GM21723 (cell line): ENCODE data around the gene UNC5CL.
"Not testable (repeated sequence)": the region's sequence is repeated elsewhere in the genome, so short reads cannot be mapped to it uniquely, and the experiment has no call there.

Experiments used
- ATAC-seq: cut with Tn5 transposase; IDR thresholded peaks from one replicate; pipeline ENCODE4 v1.9.1; 2021; ENCODE audit warnings: mild to moderate bottlenecking, moderate library complexity; ENCODE audit not compliant: unreplicated experiment

UNC5CL gene

DNA sequence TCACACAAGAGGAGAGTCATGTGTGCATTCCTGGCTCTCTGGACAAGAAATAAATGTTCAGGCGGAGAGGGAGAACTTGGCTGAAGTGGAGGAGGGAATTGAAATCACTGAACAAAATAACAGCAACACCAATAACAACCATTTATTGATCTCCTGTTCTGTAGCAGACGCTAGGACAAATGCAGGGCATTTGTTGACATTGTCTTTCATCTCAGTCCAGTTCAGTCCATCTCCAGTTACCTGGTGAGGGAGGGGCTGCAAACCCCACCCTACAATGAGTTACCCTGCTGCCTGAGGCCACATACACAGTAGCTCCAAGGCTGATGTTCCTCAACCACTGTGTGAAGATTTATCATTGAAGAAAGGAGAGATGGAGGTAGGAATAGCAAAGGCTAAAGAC is 27.3 kb downstream of the UNC5CL start:
- ATAC-seq = no peak

GRCh38 chr6:41009669-41010068 is 29.4 kb downstream of the UNC5CL start:
- ATAC-seq = no peak

GRCh38 chr6:41008011-41008410 is 31.0 kb downstream of the UNC5CL start:
- ATAC-seq = no peak

- ATAC-seq = not testable (repeated sequence)
Observed at GRCh38 chr6:41006980-41007379, 32.0 kb downstream of the UNC5CL start.

- ATAC-seq = not testable (repeated sequence)
Observed at GRCh38 chr6:41006217-41006616, 32.8 kb downstream of the UNC5CL start.

DNA sequence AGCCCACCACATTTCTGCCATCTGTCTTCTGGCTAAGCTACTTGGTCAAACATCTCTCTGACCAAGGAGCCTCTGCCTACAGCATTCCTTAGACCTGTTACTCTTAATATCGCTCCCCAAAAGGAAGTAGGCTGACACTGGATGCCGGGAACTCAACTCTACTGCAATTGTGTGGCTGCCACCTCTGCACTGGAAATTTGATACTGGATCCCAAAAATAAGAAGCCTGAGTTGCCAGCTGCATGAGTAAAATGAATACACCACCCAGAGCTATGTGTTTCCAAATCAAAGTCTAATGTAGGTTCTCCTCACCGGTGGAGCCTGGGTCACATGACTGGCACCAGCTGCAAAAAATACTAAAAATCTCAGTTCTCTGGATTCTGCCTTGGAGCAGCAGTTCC is 36.9 kb downstream of the UNC5CL start:
- no peak for ATAC-seq

GRCh38 chr6:41000248-41000647 is 38.8 kb downstream of the UNC5CL start:
- ATAC-seq = no peak

DNA sequence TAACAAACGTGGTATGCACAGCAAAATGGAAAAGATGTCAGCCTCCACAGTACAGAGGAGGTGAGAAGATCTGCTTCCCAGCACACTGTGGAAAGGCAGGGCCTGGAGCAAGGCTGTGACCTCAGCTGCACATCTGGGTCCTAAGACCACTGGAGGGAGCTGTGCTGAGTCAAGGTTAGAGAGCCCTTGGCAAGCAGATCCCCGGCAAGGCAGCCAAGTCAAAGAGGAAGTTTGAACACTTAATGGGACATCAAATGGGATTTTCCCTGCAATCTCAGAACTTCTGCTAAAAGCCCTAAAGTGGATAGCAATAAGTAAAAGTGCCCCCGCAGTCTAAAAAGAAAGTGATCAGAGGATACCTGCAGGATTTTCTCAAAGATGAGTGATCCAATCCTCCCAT is 39.5 kb downstream of the UNC5CL start:
- no peak for ATAC-seq

DNA sequence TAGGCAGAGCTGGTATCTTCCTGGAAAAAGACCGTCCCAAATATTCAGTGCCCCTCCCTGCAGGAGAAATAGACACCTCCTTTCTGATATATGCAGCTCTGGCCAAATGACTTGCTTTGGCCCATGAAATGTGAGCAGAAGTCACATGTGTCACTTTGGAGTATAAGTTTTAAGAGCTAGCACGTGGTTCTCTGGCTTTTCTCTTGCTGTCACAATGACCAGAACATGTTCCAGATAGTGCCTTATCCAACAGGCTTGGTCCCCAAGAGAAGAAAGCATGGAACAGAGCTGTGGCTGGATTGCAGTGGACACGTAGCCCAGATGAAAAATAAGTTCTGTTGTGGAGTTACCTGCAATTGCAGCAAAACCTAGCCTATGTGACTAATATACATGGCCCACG is 40.4 kb downstream of the UNC5CL start:
- no peak for ATAC-seq

DNA sequence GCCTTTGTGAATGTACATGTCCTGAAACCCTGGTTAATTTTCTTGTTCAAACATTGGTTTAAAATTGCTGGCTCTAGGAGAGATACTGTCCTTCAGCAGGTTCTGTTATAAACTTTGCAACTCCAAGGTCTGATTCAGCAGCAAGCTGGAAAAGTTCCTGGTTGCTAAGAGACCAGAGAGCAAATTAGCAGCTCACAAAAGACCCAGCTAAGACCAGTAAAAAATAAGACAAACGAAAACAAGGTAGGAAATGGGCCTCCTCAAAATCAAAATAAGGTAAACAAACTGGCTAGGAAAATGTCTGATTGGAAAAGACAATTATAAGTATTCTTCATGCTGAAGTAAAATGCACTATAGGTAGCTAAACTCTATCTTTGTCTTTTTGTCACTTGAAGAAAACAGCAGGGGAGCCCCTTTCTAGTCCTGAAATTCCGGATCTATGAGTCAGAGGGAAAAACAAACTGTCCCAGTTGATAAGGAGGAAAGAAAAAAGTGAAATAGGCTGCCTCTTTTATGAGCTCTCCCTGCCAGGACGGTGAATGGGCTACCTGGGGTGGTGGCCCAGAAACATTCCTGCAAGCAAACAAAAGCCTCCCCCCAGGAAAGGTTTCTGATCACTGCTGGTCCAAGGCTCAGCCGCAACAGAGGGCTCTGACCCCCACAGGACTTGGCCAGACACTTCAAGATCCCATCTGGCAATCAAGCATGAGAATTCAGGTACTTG is 41.6 kb downstream of the UNC5CL start:
- no peak for ATAC-seq

DNA sequence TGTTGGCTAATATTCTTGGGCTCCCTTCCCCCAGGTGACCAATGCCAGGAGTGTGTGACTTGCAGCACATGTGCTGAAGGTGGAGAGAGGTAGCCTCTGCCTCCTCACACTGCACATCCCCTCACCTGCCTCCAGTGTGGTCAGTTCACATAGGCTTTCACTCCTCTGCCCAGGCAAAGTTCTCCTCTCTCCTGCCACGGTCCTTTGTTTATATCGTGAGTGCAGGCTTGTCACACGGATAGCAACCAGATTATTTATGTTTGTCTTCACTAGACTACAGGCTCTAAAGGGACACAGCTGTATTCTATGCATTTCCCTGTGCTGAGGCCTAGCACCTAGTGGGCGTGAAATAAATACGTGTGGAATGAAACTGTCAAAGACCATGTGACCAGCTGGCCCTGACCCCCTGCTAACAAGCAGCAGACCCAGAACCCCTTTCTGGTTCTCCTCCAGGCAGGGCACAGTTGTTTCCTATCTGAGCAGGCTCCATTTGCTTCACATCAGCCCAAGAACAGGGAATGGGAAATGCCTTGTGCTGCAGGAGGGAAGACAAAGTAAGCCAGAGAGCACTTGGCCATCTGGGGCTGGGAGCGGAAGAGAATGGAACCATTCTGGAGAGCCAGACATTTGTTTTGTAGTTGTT is 42.3 kb downstream of the UNC5CL start:
- no peak for ATAC-seq

- ATAC-seq = no peak
Observed at GRCh38 chr6:40992746-40993145, 46.3 kb downstream of the UNC5CL start.

DNA sequence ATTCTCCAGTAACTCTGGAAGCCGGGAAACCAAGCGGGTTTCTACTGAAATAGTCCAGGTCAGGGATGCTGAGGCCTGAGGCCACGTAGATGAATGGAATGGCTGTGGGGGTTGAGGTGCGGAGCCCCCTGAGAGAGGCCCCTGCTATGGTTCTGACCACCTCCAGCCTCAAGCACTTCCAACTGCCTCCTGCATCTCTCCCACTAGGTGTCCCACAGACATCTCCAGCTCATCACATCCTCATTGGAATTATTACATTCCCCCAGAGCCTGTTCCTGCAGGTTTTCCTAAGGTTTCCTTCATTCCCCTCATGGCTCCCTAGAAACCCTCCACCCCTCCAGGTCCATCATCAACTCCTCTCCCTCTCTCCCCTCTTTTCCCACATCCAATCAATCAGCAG is 48.7 kb downstream of the UNC5CL start:
- no peak for ATAC-seq

DNA sequence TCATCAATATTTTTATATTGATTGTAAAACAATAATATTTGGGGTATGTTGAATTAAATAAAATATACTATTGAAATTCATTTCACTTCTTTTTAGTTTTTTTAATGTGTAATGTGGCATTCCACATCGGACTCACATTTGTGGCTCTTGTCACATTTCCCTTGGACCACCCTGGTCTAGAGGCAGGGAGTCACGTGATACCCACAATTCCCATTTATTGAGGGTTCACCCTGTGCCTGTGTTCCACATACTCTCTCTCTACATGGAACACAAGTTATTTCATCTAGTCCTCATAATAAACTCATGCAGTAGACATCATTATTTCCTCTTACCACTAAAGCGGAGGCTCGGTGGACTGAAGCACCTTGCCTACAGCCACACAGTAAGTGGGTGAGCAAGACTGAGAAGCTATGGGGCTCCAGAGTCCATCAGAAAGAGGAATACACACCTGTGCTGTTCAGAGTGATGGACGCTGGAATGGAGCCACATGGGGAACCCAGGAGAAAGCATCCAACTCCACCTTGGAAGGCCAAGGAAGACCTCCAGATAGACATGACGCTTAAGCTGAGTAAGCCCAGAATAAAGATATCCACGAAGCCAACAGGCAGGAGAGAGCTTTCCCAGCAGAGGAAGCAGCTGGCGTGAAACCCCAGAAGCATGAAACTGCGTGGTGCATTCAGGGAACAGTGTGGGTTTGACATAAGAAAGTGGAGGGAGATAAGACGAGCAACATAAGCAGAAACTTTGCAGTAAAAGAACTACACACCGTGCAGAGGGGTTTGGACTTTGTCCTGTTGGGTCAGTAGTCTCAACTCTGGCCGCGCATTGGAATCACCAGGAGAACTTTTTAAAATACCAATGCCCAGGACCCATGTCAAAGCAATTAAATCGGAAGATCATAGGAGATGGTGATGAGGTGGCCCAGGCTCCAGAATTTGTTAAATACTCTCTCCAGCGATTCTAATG is 49.5 kb downstream of the UNC5CL start:
- no peak for ATAC-seq

DNA sequence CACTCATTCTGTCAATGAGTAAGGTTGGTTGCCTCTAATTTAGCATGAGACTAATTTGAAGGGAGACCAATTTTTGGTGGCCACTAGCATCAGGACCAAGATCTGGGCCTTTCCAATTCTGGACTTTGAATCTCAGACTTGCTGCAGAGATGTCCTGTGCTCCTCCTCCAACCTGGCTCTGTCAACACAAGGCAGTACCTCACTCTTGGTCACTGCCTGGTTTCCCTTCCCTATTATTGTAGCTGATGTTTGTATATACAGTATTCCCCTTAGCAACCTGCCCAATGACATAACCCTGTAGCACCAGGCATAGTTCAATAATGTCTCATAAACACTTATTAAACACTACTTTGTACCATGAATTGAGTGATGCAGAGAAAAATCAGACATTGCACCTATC is 50.4 kb downstream of the UNC5CL start:
- ATAC-seq = no peak

DNA sequence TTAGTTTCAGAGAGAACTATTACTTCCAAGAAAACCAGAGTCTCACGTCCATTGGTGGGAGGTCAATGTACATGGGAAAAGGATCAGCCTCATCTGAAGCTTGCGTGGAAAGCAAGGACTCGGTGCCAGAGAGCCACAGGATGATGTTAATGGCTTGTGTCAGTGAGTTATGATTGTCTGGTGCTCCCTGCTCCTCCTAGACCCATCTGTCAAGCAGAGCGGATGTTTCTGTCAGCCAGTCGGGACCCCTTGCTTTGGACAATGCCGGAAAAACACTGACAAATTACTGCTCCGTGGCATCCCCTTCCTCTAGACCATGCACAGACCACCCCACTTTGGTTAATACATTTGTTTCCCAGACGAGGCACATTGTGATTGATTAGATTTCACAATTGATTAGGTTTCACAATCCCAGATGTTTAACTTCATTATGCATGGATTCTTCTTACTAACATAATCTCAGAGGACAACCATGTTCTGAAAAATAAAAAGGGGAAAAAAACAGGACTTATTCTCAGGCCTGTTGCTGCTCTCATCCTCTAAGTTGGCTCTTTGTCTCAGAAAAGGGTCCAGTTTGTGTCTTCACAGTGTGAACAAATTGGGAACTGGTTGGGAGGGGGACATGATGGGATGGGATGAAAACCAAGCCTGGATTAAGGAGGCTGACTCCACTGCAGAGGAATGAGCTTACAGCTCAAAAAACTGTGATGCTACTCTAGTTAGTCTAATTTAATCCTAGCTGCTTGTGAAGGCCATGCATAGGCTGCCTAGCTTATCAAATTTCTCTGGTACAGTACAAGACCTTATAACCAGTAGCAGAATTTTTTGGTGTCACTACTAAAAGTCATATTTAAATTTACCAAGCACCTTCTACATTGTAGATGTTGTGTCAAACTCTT is 51.9 kb downstream of the UNC5CL start:
- no peak for ATAC-seq

DNA sequence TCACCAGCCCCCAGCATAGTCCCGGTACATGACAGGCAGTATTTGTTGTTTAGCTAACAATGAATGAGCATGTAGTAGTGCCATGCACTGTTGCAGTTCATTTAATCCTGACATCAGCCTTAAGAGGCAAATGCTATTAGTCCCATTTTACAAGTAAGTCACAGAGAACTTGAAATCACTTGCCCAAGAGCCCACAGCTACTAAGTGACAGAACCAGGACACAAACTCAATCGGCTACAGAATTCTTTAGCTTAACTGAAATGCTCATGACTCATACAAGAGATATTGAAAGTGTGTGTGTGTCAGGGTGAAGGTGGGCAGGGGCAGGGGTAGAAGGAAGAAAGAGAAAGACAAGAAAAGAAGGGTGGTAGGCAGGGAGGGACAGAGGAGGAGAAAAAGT is 52.7 kb downstream of the UNC5CL start:
- no peak for ATAC-seq

DNA sequence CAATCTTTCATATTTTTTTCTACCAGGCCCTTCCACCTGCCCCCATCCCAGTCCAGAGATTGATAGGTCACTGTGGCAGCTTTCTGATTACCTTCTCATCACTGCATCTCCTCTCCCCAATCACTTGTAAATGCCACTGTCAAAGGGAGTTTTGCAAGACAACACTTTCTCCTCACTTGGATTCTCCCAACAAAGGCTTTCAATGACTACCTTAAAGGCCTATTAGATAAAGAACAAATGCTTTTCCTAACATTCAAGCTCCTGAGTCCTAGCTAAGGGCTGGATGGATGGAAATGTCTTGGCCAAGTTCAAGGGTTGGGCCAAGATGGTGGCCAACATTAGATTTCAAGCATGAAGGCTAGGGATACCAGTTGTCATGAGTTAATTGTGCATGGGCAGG is 55.3 kb downstream of the UNC5CL start:
- no peak for ATAC-seq

DNA sequence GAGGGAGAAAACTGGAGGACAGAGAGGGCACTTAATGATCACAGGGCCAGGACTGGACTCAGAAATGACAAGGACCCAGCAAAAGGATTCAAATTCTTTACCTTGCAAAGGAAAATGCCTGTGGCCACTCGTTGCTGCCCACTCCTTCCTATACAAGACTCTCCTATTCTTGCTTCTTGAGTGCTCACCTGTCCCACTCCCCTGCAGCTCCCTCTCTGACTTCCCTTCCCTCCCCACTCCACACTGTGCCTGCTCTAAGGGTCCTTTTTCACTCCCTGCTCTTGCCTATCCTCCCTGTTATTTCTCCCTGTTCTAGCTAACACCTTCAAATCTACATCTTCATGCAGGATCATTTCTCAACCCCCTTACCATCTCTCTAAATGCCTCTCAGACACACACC is 56.1 kb downstream of the UNC5CL start:
- ATAC-seq = no peak

GRCh38 chr6:40978687-40979289 is 60.2 kb downstream of the UNC5CL start:
- no peak for ATAC-seq
